ENCODE data around the gene PDZD2.

The PDZD2 gene

DNA sequence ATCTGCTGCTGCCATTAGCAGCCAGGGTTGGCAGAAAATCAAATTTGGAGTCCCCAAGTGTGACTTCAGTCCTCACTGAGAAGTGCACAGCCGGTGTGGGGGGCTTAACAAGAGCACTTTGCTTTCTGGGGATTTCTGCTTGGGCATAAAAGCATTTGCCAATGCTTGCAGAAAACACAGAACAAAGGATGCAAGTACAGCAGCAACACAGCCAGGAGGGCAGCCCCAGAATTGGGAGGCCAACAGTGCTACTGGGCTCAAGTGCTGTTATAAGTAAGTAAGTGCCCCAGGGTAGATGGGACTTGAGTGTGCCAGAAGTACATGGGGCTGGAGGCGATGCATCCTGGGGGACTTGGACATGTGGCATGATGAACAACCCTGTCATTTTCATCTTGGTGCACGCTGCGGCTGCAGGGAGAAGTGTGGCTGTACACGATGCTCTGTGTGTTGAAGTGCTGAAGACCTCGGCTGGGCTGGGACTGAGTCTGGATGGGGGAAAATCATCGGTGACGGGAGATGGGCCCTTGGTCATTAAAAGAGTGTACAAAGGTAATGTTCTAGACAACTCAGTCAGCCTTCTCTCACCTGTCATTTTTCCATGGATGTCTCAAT lies 461.9 kb downstream of the PDZD2 start:
- TF ChIP-seq, protein P1, sequence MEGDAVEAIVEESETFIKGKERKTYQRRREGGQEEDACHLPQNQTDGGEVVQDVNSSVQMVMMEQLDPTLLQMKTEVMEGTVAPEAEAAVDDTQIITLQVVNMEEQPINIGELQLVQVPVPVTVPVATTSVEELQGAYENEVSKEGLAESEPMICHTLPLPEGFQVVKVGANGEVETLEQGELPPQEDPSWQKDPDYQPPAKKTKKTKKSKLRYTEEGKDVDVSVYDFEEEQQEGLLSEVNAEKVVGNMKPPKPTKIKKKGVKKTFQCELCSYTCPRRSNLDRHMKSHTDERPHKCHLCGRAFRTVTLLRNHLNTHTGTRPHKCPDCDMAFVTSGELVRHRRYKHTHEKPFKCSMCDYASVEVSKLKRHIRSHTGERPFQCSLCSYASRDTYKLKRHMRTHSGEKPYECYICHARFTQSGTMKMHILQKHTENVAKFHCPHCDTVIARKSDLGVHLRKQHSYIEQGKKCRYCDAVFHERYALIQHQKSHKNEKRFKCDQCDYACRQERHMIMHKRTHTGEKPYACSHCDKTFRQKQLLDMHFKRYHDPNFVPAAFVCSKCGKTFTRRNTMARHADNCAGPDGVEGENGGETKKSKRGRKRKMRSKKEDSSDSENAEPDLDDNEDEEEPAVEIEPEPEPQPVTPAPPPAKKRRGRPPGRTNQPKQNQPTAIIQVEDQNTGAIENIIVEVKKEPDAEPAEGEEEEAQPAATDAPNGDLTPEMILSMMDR (IDR thresholded peaks at IDR 0.05), result no peak
- H3K4me1 ChIP-seq (ENCODE audit: control insufficient read depth in 1 of 2, insufficient read depth in 1 of 2, low read depth in 1 of 2, low read length in 1 of 2), result no peaks in the 10 kb centered on the region
- H3K27ac ChIP-seq, result no peak overlapping the region
- no peak overlapping the region for H3K4me3 ChIP-seq (ENCODE audit: low read depth in 1 of 2, low read length in 1 of 2)
- no peaks in the 10 kb centered on the region for H3K27me3 ChIP-seq
- no peaks in the 10 kb centered on the region for H3K9me3 ChIP-seq
- peaks cover 62% of the 10 kb centered on the region for H3K36me3 ChIP-seq

DNA sequence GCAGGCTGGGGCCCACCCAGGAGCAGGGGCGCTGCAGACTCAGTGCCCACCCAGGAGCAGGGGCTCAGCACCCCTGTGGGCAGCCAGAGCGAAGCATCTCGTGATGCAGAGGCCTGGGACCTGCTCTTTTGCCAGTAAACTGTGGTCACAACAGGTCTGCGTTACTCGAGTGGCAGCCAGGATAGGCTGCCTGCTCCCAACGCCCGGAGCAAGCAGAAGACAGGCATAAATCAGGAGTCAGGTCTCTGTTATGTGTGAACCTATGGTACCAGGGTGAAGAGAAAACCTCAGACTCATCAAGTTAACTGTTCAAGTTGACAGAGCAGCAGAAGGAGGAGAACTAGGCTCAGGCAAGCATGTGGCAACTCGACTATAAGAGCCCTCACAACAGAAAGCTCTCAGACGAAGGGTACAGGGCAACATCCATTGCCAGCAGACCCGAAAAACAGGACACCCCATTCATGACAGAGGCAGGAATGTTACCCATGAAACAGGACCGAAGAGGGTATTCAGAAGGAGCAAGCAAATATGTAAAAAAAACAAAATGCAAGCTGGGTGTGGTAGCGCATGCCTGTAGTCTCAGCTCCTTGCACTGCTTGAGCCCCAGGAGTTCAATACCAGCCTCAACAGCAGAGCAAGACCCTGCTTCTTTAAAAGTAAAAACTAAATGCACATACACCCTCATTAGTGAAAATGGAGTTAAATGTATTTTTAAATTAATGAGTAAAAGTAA lies 463.5 kb downstream of the PDZD2 start:
- no peaks in the 10 kb centered on the region for H3K27me3 ChIP-seq
- no peaks in the 10 kb centered on the region for H3K9me3 ChIP-seq
- no peak overlapping the region for H3K27ac ChIP-seq
- peaks cover 75% of the 10 kb centered on the region for H3K36me3 ChIP-seq
- H3K4me1 ChIP-seq (ENCODE audit: control insufficient read depth in 1 of 2, insufficient read depth in 1 of 2, low read depth in 1 of 2, low read length in 1 of 2), result no peaks in the 10 kb centered on the region
- TF ChIP-seq, protein P1 (IDR thresholded peaks at IDR 0.05), result no peak
- no peak overlapping the region for H3K4me3 ChIP-seq (ENCODE audit: low read depth in 1 of 2, low read length in 1 of 2)

DNA sequence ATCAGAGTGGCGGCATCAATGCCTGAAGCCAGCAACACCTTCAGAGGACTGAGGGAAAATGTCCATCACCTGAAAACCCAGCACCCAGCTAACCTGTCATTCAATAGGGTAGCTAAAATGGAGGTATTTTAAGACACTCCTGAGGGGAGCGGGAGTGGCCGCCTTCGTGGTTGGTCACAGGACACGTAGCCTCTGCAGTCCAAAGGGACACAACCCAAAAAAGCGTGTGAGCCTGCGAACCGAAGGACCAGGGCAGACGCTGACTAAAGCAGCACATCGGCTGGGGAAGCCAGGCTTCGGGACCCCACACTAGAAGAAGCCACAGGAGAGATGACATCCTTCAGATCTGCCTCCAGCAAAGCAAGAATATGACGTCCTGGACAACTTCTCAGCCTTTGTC lies 464.6 kb downstream of the PDZD2 start:
- Histone ChIP-seq H3K27ac (no peak overlapping the region), H3K4me1 (ENCODE audit: control insufficient read depth in 1 of 2, insufficient read depth in 1 of 2, low read depth in 1 of 2, low read length in 1 of 2) (no peaks in the 10 kb centered on the region), H3K4me3 (ENCODE audit: low read depth in 1 of 2, low read length in 1 of 2) (no peak overlapping the region), H3K27me3 (no peaks in the 10 kb centered on the region), H3K9me3 (no peaks in the 10 kb centered on the region), H3K36me3 (peaks cover 86% of the 10 kb centered on the region)
- TF ChIP-seq, protein P1 (IDR thresholded peaks at IDR 0.05), result no peak

DNA sequence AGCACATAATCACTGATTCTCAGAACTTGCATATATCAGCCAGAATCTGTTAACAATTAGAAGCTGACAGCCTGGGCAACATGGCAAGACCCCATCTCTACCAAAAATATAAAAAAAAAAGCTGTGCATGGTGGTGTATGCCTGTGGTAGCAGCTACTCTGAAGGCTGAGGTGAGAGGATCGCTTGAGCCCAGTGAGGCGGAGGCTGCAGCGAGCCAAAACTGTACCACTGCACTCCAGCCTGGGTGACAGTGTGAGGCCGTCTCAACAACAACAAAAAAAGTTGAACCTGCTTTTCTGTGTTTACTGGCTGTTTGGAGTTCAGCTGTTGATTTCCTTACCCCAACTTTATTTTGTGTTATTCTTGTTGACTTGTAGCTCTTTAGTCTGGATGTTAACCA lies 468.4 kb downstream of the PDZD2 start:
- no peaks in the 10 kb centered on the region for H3K4me1 ChIP-seq (ENCODE audit: control insufficient read depth in 1 of 2, insufficient read depth in 1 of 2, low read depth in 1 of 2, low read length in 1 of 2)
- no peak overlapping the region for H3K4me3 ChIP-seq (ENCODE audit: low read depth in 1 of 2, low read length in 1 of 2)
- TF ChIP-seq, protein P1 (IDR thresholded peaks at IDR 0.05), result no peak
- no peaks in the 10 kb centered on the region for H3K9me3 ChIP-seq
- H3K36me3 ChIP-seq, result peaks cover 87% of the 10 kb centered on the region
- H3K27ac ChIP-seq, result no peak overlapping the region
- H3K27me3 ChIP-seq, result no peaks in the 10 kb centered on the region

DNA sequence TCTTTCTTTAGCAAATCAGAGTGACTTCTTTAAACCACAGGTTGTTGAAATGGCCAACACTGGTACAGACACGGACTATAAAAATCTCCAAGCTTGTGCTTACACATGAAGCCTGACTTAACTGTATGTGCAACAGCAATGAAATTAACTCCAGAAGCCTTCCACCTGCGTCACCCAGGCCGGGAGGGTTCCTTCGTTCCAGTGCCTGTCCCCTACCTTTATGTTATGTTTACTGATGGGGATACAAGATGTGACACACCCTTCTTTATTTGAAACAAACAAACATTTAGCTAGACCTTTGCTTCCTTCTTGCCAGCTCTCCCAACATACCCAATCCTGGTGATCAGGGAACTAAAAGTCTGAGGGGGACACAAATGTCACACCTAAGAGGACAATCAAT lies 469.2 kb downstream of the PDZD2 start:
- H3K4me3 ChIP-seq (ENCODE audit: low read depth in 1 of 2, low read length in 1 of 2), result no peak overlapping the region
- no peaks in the 10 kb centered on the region for H3K9me3 ChIP-seq
- H3K27ac ChIP-seq, result no peak overlapping the region
- no peaks in the 10 kb centered on the region for H3K4me1 ChIP-seq (ENCODE audit: control insufficient read depth in 1 of 2, insufficient read depth in 1 of 2, low read depth in 1 of 2, low read length in 1 of 2)
- no peaks in the 10 kb centered on the region for H3K27me3 ChIP-seq
- TF ChIP-seq, protein P1 (IDR thresholded peaks at IDR 0.05), result no peak
- peaks cover 86% of the 10 kb centered on the region for H3K36me3 ChIP-seq

Measured in neutrophil (primary cell).